SH-SY5Y (cell line): ENCODE measurements around the gene IL1RL1.

Experiments used
- GATA2 ChIP-seq: IDR thresholded peaks from 2 replicates; pipeline ENCODE4 v1.6.1; 2011; ENCODE audit warnings: mild to moderate bottlenecking, low read depth, low read length
- GATA3 ChIP-seq: IDR thresholded peaks from 2 replicates; pipeline ENCODE4 v1.6.1; 2011; ENCODE audit warnings: low read depth, mild to moderate bottlenecking, low read length, moderate library complexity

DNA sequence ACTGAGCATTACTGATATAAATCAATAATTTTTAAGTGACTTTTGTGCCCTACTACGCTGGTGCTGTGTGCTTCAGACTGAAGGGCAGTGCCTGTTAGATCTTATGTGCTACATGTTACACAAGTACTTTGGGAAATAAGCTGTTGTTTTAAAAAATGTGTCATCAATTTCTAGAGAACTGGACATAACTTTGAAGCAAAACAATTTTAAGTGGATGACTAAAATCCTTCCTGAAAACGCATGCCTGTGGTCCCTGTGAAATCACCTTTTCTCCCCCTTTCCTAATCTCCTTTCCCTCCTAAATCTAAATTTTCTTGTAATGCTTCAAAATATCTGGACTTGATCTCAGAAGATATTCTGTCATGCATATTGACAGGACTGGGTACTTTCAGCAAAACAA is 7.1 kb upstream of the IL1RL1 start:
- TF ChIP-seq GATA2 (no peak), GATA3 (no peak)
